Loucy (cell line): ENCODE data around the gene USP19.

Experiments
- EZH2phosphoT487 ChIP-seq: fragments of 200-600 bp; IDR thresholded peaks from 2 replicates; pipeline ENCODE4 v1.6.1; 2018; ENCODE audit warnings: antibody characterized with exemption, mild to moderate bottlenecking, moderate library complexity, borderline replicate concordance
- TF ChIP-seq, protein P1 (sequence below): fragments of 200-600 bp; sonication (generic); conservative IDR thresholded peaks from 2 replicates; pipeline ENCODE4 v1.5.1; 2014; ENCODE audit warnings: mild to moderate bottlenecking, antibody characterized with exemption, low read length

GRCh38 chr3:49111347-49111746 lies 9.3 kb downstream of the USP19 start:
- TF ChIP-seq, protein P1, sequence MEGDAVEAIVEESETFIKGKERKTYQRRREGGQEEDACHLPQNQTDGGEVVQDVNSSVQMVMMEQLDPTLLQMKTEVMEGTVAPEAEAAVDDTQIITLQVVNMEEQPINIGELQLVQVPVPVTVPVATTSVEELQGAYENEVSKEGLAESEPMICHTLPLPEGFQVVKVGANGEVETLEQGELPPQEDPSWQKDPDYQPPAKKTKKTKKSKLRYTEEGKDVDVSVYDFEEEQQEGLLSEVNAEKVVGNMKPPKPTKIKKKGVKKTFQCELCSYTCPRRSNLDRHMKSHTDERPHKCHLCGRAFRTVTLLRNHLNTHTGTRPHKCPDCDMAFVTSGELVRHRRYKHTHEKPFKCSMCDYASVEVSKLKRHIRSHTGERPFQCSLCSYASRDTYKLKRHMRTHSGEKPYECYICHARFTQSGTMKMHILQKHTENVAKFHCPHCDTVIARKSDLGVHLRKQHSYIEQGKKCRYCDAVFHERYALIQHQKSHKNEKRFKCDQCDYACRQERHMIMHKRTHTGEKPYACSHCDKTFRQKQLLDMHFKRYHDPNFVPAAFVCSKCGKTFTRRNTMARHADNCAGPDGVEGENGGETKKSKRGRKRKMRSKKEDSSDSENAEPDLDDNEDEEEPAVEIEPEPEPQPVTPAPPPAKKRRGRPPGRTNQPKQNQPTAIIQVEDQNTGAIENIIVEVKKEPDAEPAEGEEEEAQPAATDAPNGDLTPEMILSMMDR = no peak
- TF ChIP-seq EZH2phosphoT487 = no peak
